Suppressor macrophage treated with lipopolysaccharide for 4 hours (primary cell): ENCODE results near the gene HS2ST1.
A peak's percentile ranks its signal among the peaks of the same experiment; 100 is the strongest.
"Not testable (repeated sequence)": the region's sequence is repeated elsewhere in the genome, so short reads cannot be mapped to it uniquely, and the experiment has no call there.

Experiments
- DNase-seq: peaks from one replicate; pipeline ENCODE4 v3.0.0-alpha.2; 2020

The HS2ST1 gene

GRCh38 chr1:86914601-86914997, at the start of gene HS2ST1:
Gene HS2ST1, plus strand, starts transcription at chr1:86914635.
- DNase-seq, result no peak

DNA sequence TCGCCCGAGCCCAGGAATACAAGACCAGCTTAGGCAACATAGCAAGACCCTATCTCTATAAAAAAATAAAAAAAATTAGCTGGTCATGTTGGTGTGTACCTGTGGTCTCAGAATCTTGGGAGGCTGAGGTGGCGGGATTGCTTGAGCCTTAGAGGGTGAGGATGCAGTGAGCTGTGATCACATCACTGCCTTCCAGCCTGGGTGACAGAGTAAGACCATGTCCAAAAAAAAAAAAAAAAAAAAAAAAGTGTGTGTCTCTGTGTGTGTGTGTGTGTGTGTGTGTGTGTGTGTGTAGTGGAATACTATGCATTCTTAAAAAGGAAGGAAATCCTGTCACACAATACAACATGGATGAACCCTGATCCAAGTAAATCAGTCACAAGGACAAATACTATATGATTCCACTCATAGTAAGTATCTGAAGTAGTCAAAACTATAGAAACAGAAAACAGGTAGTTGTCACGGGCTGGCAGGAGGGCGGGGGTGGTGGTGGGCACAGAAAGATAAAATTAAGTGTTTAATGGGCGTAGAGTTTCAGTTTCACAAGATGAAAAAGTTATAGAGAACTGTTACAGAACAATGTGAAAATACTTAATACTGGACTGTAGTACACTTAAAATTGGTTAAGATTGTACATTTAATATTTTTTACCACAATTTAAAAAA, 48.3 kb upstream of the HS2ST1 start:
- DNase-seq, result peak; percentile 12

DNA sequence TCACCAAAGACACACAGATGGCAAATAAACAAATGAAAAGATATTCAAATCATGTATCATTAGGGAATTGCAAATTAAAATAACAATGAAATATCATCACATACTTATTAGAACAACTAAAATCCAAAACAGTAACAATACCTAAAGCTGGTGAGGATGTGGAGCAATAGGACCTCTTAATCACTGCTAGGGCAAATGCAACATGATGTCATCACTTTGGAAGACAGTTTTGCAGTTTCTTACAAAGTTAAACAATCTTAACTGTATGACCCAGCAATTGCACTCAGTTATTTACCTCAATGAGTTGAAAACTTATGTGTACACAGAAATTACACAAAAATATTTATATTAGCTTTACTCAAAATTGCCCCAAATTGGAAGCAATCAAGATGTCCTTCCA, 47.8 kb upstream of the HS2ST1 start:
- peak; percentile 47 for DNase-seq

- not testable (repeated sequence) for DNase-seq
Observed at GRCh38 chr1:86867278-86867677, 47.2 kb upstream of the HS2ST1 start.

DNA sequence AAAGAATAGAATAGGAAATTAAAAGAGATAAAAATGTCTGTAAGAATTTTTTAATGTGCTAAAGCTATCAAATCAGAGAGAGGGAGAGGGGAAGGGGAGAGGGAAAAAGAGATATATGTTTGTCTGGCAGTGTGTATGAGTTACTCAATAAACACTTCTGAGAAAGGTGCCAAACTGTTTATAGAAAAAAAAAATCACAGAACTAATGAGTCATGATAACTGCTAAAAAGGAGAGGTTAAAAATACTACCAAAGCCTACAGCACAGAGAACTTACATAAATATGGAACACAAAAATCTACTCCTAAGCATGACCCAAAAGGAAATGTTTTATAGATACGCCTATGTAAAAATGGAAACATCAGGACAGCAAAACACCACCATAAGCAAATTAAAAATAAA, 46.0 kb upstream of the HS2ST1 start:
- DNase-seq, result peak; percentile 1

GRCh38 chr1:86871001-86871400, 43.4 kb upstream of the HS2ST1 start:
- no peak for DNase-seq

- DNase-seq, result no peak
Observed at GRCh38 chr1:86872086-86872485, 42.3 kb upstream of the HS2ST1 start.

GRCh38 chr1:86875722-86876121, 38.7 kb upstream of the HS2ST1 start:
- no peak for DNase-seq

GRCh38 chr1:86887479-86888162, 26.8 kb upstream of the HS2ST1 start:
- DNase-seq, result peak; percentile 10

GRCh38 chr1:86888327-86888726, 26.1 kb upstream of the HS2ST1 start:
- DNase-seq, result no peak

DNA sequence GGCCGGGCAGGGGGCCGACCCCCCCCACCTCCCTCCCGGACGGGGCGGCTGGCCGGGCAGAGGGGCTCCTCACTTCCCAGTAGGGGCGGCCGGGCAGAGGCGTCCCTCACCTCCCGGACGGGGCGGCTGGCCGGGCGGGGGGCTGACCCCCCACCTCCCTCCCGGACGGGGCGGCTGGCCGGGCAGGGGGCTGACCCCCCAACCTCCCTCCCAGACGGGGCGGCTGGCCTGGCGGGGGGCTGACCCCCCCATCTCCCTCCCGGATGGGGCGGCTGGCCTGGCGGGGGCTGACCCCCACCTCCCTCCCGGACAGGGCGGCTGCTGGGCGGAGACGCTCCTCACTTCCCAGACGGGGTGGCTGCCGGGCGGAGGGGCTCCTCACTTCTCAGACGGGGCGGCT, 15.0 kb upstream of the HS2ST1 start:
- DNase-seq, result not testable (repeated sequence)

- DNase-seq, result no peak
Observed at GRCh38 chr1:86905875-86906274, 8.6 kb upstream of the HS2ST1 start.

GRCh38 chr1:86906419-86906818, 8.0 kb upstream of the HS2ST1 start:
- no peak for DNase-seq

GRCh38 chr1:86912281-86912900, 2.0 kb upstream of the HS2ST1 start:
- DNase-seq, result no peak

GRCh38 chr1:86913399-86913895, 988 bp upstream of the HS2ST1 start:
- DNase-seq, result peak; percentile 58

- peak; percentile 100 for DNase-seq
Observed at GRCh38 chr1:86913896-86914600, 387 bp upstream of the HS2ST1 start, which contains the start of gene SELENOF. Gene SELENOF, minus strand, starts transcription at chr1:86914126. Its CDS starts 15 bp downstream, at chr1:86914111.

- DNase-seq, result peak; percentile 59
Observed at GRCh38 chr1:86914998-86915736, 732 bp downstream of the HS2ST1 start.

DNA sequence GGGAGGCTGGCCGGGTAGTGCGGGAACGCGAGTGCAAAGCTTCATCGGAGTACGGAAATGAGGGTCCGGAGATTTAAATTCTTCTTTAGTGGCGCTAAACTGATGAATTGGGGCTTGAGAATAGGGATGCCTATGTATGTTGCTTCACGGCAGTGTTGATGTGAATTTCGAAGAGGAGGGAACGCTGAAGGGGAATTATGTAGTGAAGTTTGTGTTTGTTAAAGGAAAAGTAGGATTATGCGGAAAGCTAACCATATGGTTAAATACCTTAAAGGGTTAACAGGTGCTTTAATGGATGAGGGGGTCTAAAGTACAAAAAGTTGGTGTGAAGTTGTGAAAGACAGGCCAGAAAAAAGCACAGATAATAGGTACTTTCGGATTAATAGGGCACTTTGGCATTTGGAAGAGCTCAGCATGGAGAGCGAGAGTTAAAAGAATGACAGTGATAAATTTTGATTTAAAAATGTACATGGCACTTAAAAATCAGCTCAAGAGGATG, 1.4 kb downstream of the HS2ST1 start:
- DNase-seq, result no peak

DNA sequence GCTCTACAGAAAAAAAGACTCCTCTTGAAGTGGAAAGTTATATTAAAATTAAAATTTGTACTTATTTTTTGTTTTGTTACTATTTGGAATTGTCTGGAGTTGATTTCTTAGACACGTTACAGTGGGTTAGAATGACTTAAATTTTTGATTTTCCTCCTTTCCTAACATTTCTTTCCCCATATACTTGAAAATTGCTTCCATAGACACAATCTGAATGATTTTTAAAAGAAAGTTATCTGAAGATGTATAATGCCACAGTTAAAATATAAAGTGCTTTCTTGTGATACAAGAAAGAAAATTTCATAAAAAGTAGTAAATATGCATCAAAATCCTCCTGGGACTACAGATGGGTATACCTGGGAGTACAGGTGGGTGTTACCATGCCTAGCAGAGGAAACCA, 2.3 kb downstream of the HS2ST1 start:
- no peak for DNase-seq

DNA sequence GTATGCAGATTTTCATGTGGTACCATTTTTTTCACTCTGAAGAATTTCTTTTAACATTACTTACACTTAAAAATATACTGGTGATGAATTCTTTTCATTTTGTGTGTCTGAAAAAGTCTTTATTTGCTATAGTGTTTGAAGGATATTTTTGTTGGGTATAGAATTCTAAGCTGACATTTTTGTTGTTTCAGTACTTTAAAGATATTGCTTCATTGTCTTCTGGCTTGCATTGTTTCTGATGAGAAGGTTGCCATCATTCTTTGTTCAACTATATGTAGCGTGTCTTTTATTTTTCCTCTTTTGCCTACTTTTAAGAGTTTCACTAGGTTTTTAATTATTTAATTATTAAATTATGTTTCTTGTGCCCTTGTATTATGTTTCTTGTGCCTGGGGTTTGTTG, 8.0 kb downstream of the HS2ST1 start:
- DNase-seq, result no peak

DNA sequence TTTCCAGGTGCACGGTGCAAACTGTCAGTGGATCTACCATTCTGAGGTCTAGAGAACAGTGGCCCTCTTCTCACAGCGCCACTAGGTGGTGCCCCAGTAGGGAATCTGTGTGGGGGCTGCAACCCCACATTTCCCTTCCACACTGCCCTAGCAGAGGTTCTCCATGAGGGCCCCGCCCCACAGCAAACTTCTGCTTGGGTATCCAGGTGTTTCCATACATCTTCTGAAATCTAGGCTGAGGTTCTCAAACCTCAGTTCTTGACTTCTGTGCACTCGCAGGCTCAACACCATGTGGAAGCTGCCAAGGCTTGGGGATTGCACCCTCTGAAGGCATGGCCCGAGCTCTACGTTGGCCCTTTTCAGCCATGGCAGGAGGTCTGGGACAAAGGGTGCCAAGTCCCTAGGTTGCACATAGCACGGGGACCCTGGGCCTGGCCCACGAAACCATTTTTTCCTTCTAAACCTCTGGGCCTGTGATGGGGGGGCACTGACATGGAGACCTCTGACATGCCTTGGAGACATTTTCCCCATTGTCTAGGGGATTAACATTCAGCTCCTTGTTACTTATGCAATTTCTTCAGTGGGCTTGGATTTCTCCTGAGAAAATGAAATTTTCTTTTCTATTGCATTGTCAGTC, 10.0 kb downstream of the HS2ST1 start:
- no peak for DNase-seq

GRCh38 chr1:86925742-86926141, 11.3 kb downstream of the HS2ST1 start:
- no peak for DNase-seq
